Gastrocnemius medialis (tissue), 4 donors: Measurements from ENCODE around the gene IL1RL1. TPM values are rescaled to one million over a fixed set of nuclear protein-coding genes. Genes with fewer than 3 reads are reported as not detected.

Experiments
- ATAC-seq, 2 donors: fragments of 150-250 bp; one replicate each; pipeline ENCODE4 v1.9.1; 2016
- DNase-seq, 2 donors: peaks; one replicate each; pipeline ENCODE4 v3.0.0-alpha.2; 2019
- H3K27ac ChIP-seq, 4 donors: fragments of 200-600 bp; sonication (generic); 1 replicate in 1 of 4; 2 replicates in 3 of 4; pipeline ENCODE4 v1.5.1; 2016 to 2018; ENCODE audit warnings: mild to moderate bottlenecking in 2 of 4, moderate library complexity in 1 of 4
- H3K27me3 ChIP-seq, 3 donors: fragments of 200-600 bp; sonication (generic) in 2 of 3; 1 replicate in 1 of 3; 2 replicates in 2 of 3; pipeline versions ENCODE4 v1.5.1 to v1.6.0; 2016 to 2019; ENCODE audit warnings: mild to moderate bottlenecking in 1 of 3, moderate library complexity in 1 of 3
- H3K36me3 ChIP-seq, 2 donors: fragments of 200-600 bp; sonication (generic) in 1 of 2; one replicate each; pipeline ENCODE4 v1.5.1; 2017 to 2018
- H3K4me1 ChIP-seq, 2 donors: fragments of 200-600 bp; sonication (generic) in 1 of 2; one replicate each; pipeline ENCODE4 v1.5.1; 2016 to 2017; ENCODE audit warnings: mild to moderate bottlenecking in 2 of 2
- H3K4me3 ChIP-seq, 4 donors: fragments of 200-600 bp; sonication (generic) in 3 of 4; 1 replicate in 1 of 4; 2 replicates in 3 of 4; pipeline ENCODE4 v1.5.1; 2016 to 2019; ENCODE audit warnings: mild to moderate bottlenecking in 2 of 4
- H3K9me3 ChIP-seq, 3 donors: fragments of 200-600 bp; sonication (generic) in 2 of 3; 1 replicate in 1 of 3; 2 replicates in 2 of 3; pipeline ENCODE4 v1.5.1; 2016 to 2019
- POLR2A ChIP-seq, 2 donors: fragments of 450-650 bp; IDR thresholded peaks; one replicate each; pipeline ENCODE4 v1.6.1; 2017; ENCODE audit warnings: antibody characterized with exemption in 2 of 2, mild to moderate bottlenecking in 2 of 2, moderate library complexity in 2 of 2
- in situ Hi-C, 4 donors: fragments of 200-750 bp; cut with MboI; loops; one replicate each; pipeline versions ENCODE4 v1.15.0 to v1.8.0; 2017; ENCODE audit warnings: low sequenced_read_pairs in 4 of 4
- intact Hi-C: fragments of 100-400 bp; cut with DNase I; formaldehyde crosslinking; loops from one replicate; pipeline ENCODE4 v1.15.1; 2023; ENCODE audit warnings: low total_unique reads
- total RNA-seq, 4 donors: library from RNA; depleted of rRNA; stranded (reverse); fragments of >200 nt; gene quantifications; one replicate each; pipeline versions ENCODE4 v1.1.0 to v1.2.3, GENCODE V29; 2016
- TF ChIP-seq, protein P1 (sequence below), 5 experiments: fragments of 450-650 bp in 3 of 5; fragments of 200-600 bp in 2 of 5; sonication (generic) in 2 of 5; IDR thresholded peaks in 4 of 5; conservative IDR thresholded peaks in 1 of 5; 1 replicate in 4 of 5; 2 replicates in 1 of 5; pipeline ENCODE4 v1.5.1; 2016 to 2019; ENCODE audit warnings: antibody characterized with exemption in 5 of 5, mild to moderate bottlenecking in 3 of 5, moderate library complexity in 3 of 5

The IL1RL1 gene
- total RNA-seq, 4 donors from 2014 or later = 0.82 to 6.8 (median 2.7) TPM

DNA sequence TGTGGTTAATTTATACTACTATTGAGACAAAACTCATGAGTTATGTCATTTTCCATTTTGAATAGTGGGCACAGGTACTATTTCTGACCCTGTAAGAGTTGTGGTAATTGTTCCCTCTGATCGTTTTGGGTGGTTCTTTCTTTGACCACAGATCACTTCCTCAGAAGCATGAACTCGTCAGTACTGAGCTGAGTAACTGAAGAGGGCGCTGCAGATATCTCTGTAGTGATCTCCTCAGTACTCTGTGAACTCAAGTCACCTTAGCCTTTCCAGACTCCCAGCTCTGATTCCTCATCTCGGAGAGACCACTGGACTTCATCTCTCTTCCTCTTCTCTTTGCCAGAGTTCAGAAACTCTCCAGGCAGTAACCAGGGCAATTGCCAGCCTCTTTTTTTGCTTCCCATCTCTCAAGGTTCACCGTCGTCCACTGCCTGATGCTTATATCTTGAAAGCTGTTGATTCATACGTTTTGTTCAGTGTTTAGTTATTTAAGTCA, 9.4 kb upstream of the IL1RL1 start:
- intact Hi-C loops (no loop called here), in situ Hi-C loops (no loop called here)
- no peak overlapping the region for H3K4me3 ChIP-seq
- ATAC-seq (peak in 1 of 2 donors; percentile 65), DNase-seq (peak in 1 of 2 donors; percentile 22)
- no peak overlapping the region for H3K27ac ChIP-seq
- H3K4me1 ChIP-seq = peaks cover 0 to 9% of the 10 kb centered on the region in 2 donors
- TF ChIP-seq, protein P1, sequence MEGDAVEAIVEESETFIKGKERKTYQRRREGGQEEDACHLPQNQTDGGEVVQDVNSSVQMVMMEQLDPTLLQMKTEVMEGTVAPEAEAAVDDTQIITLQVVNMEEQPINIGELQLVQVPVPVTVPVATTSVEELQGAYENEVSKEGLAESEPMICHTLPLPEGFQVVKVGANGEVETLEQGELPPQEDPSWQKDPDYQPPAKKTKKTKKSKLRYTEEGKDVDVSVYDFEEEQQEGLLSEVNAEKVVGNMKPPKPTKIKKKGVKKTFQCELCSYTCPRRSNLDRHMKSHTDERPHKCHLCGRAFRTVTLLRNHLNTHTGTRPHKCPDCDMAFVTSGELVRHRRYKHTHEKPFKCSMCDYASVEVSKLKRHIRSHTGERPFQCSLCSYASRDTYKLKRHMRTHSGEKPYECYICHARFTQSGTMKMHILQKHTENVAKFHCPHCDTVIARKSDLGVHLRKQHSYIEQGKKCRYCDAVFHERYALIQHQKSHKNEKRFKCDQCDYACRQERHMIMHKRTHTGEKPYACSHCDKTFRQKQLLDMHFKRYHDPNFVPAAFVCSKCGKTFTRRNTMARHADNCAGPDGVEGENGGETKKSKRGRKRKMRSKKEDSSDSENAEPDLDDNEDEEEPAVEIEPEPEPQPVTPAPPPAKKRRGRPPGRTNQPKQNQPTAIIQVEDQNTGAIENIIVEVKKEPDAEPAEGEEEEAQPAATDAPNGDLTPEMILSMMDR (IDR thresholded peaks at IDR 0.05 in 4 of 5, conservative IDR thresholded peaks at IDR 0.05 in 1 of 5) = no peak
- no peak for TF ChIP-seq POLR2A (IDR thresholded peaks at IDR 0.05)
- H3K27me3 ChIP-seq = no peaks in the 10 kb centered on the region
- H3K9me3 ChIP-seq = no peaks in the 10 kb centered on the region
- H3K36me3 ChIP-seq = no peaks in the 10 kb centered on the region

DNA sequence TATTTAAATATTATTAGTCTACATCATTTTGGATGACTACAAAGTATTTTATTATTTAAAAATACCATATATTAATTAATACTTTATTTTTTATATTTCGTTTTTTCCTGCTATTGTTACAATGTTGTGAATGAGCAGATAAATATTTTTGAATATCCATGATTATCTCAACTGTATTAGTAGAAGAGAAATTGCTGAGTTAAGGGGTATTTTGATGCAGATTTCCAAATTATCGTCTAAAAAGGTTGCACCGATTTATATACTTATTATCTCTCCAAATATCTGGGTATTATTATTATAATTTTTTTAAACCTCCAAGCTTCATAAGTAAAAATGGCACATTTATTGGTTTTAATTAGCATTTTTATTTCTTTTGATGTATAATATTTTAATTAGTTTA, 8.9 kb upstream of the IL1RL1 start:
- peaks cover 0 to 9% of the 10 kb centered on the region in 2 donors for H3K4me1 ChIP-seq
- intact Hi-C loops = no loop called here
- TF ChIP-seq, protein P1 (IDR thresholded peaks at IDR 0.05 in 4 of 5, conservative IDR thresholded peaks at IDR 0.05 in 1 of 5) = no peak
- TF ChIP-seq POLR2A (IDR thresholded peaks at IDR 0.05) = no peak
- no peaks in the 10 kb centered on the region for H3K27me3 ChIP-seq
- no peak for ATAC-seq
- DNase-seq = no peak
- H3K27ac ChIP-seq = no peak overlapping the region
- no peaks in the 10 kb centered on the region for H3K36me3 ChIP-seq
- in situ Hi-C loops = no loop called here
- no peaks in the 10 kb centered on the region for H3K9me3 ChIP-seq
- no peak overlapping the region for H3K4me3 ChIP-seq

DNA sequence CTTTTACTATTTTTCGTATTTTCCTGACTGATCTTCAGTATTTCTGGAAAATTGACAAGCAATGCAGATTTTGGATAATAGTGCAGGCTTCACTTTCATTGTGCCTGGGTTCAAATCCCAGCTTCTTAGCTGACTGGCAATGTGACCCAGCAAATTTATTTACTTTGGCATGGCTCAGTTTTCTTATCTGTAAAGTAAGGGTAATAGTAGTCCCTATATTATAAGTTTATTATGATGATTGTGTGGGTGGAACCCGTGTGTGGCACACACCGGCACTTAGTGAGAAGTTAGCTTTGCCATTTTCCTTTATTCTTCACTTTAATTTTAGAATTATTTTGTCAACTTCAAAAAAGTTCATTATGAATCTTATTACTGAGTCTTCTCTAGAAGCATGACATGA, 7.8 kb upstream of the IL1RL1 start:
- no peaks in the 10 kb centered on the region for H3K36me3 ChIP-seq
- TF ChIP-seq, protein P1 (IDR thresholded peaks at IDR 0.05 in 4 of 5, conservative IDR thresholded peaks at IDR 0.05 in 1 of 5) = no peak
- no peak for TF ChIP-seq POLR2A (IDR thresholded peaks at IDR 0.05)
- peaks cover 0 to 9% of the 10 kb centered on the region in 2 donors for H3K4me1 ChIP-seq
- no peak overlapping the region for H3K4me3 ChIP-seq
- ATAC-seq (no peak), DNase-seq (no peak)
- H3K27me3 ChIP-seq = no peaks in the 10 kb centered on the region
- no peak overlapping the region for H3K27ac ChIP-seq
- intact Hi-C loops = no loop called here
- in situ Hi-C loops = no loop called here
- H3K9me3 ChIP-seq = no peaks in the 10 kb centered on the region

DNA sequence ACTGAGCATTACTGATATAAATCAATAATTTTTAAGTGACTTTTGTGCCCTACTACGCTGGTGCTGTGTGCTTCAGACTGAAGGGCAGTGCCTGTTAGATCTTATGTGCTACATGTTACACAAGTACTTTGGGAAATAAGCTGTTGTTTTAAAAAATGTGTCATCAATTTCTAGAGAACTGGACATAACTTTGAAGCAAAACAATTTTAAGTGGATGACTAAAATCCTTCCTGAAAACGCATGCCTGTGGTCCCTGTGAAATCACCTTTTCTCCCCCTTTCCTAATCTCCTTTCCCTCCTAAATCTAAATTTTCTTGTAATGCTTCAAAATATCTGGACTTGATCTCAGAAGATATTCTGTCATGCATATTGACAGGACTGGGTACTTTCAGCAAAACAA, 7.1 kb upstream of the IL1RL1 start:
- Histone ChIP-seq H3K27me3 (no peaks in the 10 kb centered on the region), H3K27ac (no peak overlapping the region), H3K4me3 (no peak overlapping the region), H3K9me3 (no peaks in the 10 kb centered on the region), H3K4me1 (peaks cover 0 to 8% of the 10 kb centered on the region in 2 donors), H3K36me3 (no peaks in the 10 kb centered on the region)
- ATAC-seq = no peak
- no peak for DNase-seq
- TF ChIP-seq, protein P1 (IDR thresholded peaks at IDR 0.05 in 4 of 5, conservative IDR thresholded peaks at IDR 0.05 in 1 of 5) = no peak
- TF ChIP-seq POLR2A (IDR thresholded peaks at IDR 0.05) = no peak
- in situ Hi-C loops (no loop called here), intact Hi-C loops (no loop called here)
